Aorta (tissue), 5 donors: ENCODE measurements around the gene HNRNPM. TPM values are rescaled to one million over a fixed set of nuclear protein-coding genes. Genes with fewer than 3 reads are reported as not detected.
A peak's percentile ranks its signal among the peaks of the same experiment; 100 is the strongest.
"Not testable (repeated sequence)": the region's sequence is repeated elsewhere in the genome, so short reads cannot be mapped to it uniquely, and the experiment has no call there.

Experiments
- ATAC-seq: fragments of 200-7000 bp; cut with Tn5 transposase; one replicate; pipeline ENCODE4 v1.9.1; 2022; ENCODE audit warnings: moderate library complexity; ENCODE audit not compliant: low FRiP score
- DNase-seq, 2 donors: peaks; one replicate each; pipeline ENCODE4 v3.0.0-alpha.2; 2020
- H3K27ac ChIP-seq, 2 donors: one replicate each; pipeline ENCODE4 v1.5.1; 2013; ENCODE audit warnings: low read length in 2 of 2, mild to moderate bottlenecking in 2 of 2, moderate library complexity in 2 of 2, control low read depth in 1 of 2, inconsistent platforms in 1 of 2, low read depth in 1 of 2
- H3K27me3 ChIP-seq, 2 donors: one replicate each; pipeline ENCODE4 v1.6.1; 2013; ENCODE audit warnings: control low read depth in 1 of 2, low read length in 1 of 2, mild to moderate bottlenecking in 1 of 2, moderate library complexity in 1 of 2; ENCODE audit not compliant: insufficient read depth in 2 of 2, control insufficient read depth in 1 of 2
- H3K36me3 ChIP-seq, 2 donors: one replicate each; pipeline ENCODE4 v1.6.1; 2013; ENCODE audit warnings: control low read depth in 1 of 2, low read length in 1 of 2, mild to moderate bottlenecking in 1 of 2; ENCODE audit not compliant: insufficient read depth in 2 of 2, control insufficient read depth in 1 of 2
- H3K4me1 ChIP-seq, 2 donors: one replicate each; pipeline ENCODE4 v1.6.1; 2013; ENCODE audit warnings: low read length in 2 of 2, control low read depth in 1 of 2, mild to moderate bottlenecking in 1 of 2, moderate library complexity in 1 of 2; ENCODE audit not compliant: insufficient read depth in 2 of 2, control insufficient read depth in 1 of 2
- H3K4me3 ChIP-seq, 2 donors: one replicate each; pipeline ENCODE4 v1.5.1; 2013; ENCODE audit warnings: low read length in 2 of 2, control low read depth in 1 of 2, mild to moderate bottlenecking in 1 of 2
- H3K9me3 ChIP-seq: one replicate; pipeline ENCODE4 v1.6.1; 2013; ENCODE audit warnings: mild to moderate bottlenecking, low read length; ENCODE audit not compliant: control insufficient read depth
- WGBS, 2 donors: extraction: QIAGEN DNeasy Blood & Tissue Kit; methylation state at CpG; one replicate each; pipeline ENCODE4 v1.1.7; 2013; 5-methylcytosine and 5-hydroxymethylcytosine counted together
- intact Hi-C, 2 donors: fragments of 100-400 bp; cut with DNase I; formaldehyde crosslinking; loops; one replicate each; pipeline versions ENCODE4 v1.14.2 to v1.15.0; 2022
- polyA plus RNA-seq, 2 donors: library from polyadenylated mRNA; stranded (reverse); fragments of 200-250 nt; gene quantifications; one replicate each; pipeline ENCODE4 v1.2.3, GENCODE V29; 2013
- total RNA-seq, 2 donors: library from RNA; stranded (reverse); fragmentation: NEBNext Ultra II Directional; extraction: Animal tissue kit (Norgen Biotek cat#: 25700); gene quantifications; one replicate each; pipeline ENCODE4 v1.2.1, GENCODE V29; 2021
- donor health status: healthy with polysubstance abuse.
- donor health status: Bipolar disorder and iron deficiency.
- donor health status: DM: no; HTN: no; CAD: no.
- donor health status: DM: no; HTN: no; CAD: no.
- donor health status: DM: yes; HTN: yes; CAD: no.

The HNRNPM gene
- total and polyA plus RNA-seq, 4 donors, result 106 to 148 (median 123) TPM

DNA sequence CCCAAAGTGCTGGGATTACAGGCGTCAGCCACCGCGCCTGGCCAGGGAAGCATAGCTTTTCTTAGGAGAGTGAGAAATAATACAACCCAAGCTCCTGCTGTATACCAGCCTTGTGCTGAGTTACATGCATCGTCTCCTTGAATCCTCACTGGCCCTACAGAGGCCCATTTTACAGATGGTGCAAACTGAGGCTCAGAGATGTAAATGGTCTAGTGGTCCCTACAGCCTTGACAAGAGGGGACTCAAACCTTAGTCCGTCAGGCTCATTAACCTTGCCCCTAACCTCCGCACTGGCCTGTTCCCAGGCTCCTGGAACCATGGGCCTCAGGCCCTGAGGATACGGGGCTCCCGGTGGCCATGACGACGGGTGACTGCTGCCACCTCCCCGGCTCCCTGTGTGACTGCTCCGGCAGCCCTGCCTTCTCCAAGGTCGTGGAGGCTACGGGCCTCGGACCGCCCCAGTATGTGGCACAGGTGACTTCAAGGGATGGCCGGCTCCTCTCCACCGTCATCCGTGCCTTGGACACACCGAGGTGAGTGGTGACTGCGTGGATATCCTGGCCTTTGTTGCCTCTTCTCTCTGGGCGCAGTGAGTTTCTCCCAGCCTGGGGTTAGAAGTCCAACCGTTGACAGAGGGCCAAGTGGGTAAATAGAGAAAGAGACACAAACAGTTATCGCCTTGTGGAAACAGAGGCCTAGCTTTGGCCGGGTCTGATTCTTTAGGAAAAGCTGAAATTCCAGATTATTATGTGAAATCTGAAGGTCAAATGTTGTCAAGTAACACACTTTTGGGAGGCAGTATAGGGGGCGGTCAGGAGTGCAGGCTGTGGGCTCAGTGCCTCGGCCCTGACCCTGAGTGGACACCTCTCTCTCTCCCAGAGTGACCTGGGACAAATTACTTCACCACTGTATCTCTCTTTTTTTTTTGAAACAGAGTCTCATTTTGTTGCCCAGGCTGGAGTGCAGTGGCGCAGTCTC lies 23.0 kb upstream of the HNRNPM start:
- 86 to 90% methylated on average over 28 of the region's 28 CpGs for WGBS, 2 donors
- intact Hi-C loops, result no loop called here
- Histone ChIP-seq H3K9me3 (no peaks in the 10 kb centered on the region), H3K4me1 (no peaks in the 10 kb centered on the region), H3K4me3 (no peak overlapping the region), H3K27me3 (no peaks in the 10 kb centered on the region), H3K27ac (no peak overlapping the region), H3K36me3 (no peaks in the 10 kb centered on the region)
- DNase-seq, result no peak
- no peak for ATAC-seq

DNA sequence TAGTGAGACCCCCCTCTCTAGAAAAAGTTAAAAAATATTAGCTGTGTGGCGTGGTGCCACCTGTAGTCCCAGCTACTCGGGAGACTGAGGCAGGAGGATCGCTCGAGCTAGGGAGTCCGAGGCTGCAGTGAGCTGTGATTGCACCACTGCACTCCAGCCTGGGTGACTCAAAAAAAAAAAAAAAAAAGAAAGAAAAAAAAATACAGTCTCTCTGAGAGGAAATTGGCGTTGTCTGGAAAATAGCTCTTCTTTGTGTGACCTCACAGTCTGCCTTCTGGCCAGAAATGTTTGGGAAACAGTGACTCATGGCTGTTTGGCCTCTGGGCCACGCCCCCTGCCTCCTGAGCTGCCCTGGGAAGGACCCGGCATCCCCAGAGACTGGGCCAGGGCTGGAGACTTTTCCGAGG lies 21.0 kb upstream of the HNRNPM start:
- Histone ChIP-seq H3K27ac (peak overlapping the region in 1 of 2 donors; percentile 39), H3K36me3 (no peaks in the 10 kb centered on the region), H3K4me1 (no peaks in the 10 kb centered on the region), H3K4me3 (no peak overlapping the region), H3K9me3 (no peaks in the 10 kb centered on the region), H3K27me3 (no peaks in the 10 kb centered on the region)
- DNase-seq (peak; percentile 97), ATAC-seq (peak; percentile 98)
- intact Hi-C loops, result no loop called here
- 12% methylated on average over 9 of the region's 9 CpGs for whole genome bisulfite sequencing, 2 donors

DNA sequence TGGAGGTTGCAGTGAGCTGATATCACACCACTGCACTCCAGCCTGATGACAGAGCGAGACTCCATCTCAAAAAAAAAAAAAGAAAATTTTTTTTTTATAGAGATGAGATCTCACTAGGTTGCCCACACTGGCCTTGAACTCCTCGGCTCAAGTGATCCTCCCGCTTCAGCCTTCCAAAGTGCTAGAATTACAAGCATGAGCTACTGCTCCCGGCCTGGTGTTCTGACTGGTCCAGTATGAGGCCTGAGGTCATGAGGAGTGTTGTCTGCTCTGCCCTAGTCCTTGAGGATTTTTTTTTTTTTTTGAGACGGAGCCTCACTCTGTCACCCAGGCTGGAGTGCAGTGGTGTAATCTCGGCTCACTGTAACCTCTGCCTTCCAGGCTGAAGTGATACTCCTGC lies 19.4 kb upstream of the HNRNPM start:
- H3K36me3 ChIP-seq, H3K27me3 ChIP-seq, ATAC-seq, H3K27ac ChIP-seq, H3K4me3 ChIP-seq, DNase-seq, intact Hi-C loops, H3K9me3 ChIP-seq, H3K4me1 ChIP-seq: not testable (repeated sequence)
- 95 to 97% methylated on average over 6 of the region's 6 CpGs for WGBS, 2 donors

GRCh38 chr19:8426283-8426682 lies 18.5 kb upstream of the HNRNPM start:
- 94 to 96% methylated on average over 7 of the region's 7 CpGs for WGBS, 2 donors
- Histone ChIP-seq H3K27me3 (no peaks in the 10 kb centered on the region), H3K27ac (no peak overlapping the region), H3K9me3 (no peaks in the 10 kb centered on the region), H3K36me3 (no peaks in the 10 kb centered on the region), H3K4me1 (no peaks in the 10 kb centered on the region), H3K4me3 (no peak overlapping the region)
- DNase-seq (no peak), ATAC-seq (no peak)
- intact Hi-C loops, result no loop called here

DNA sequence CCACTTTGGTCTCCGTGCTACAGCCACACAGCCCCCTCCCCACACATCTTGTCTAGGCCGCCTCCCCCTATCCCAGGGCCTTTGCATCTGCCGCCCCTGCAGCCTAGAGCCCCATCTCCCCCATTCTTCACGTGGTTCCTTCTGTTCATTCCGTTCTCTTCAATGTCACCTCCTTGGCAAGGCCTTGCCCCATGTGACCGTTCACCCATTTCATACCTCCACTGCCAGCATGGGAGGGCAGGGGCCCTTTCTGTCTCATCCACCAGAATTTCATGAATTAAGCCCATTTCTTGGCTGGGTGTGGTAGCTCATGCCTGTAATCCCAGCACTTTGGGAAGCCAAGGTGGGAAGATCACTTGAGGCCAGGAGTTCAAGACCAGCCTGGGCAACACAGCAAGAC lies 15.7 kb upstream of the HNRNPM start:
- no peak for ATAC-seq
- Histone ChIP-seq H3K27ac (no peak overlapping the region), H3K27me3 (no peaks in the 10 kb centered on the region), H3K4me3 (no peak overlapping the region), H3K9me3 (no peaks in the 10 kb centered on the region), H3K36me3 (no peaks in the 10 kb centered on the region), H3K4me1 (no peaks in the 10 kb centered on the region)
- intact Hi-C loops, result no loop called here
- no peak for DNase-seq
- WGBS, 2 donors, result 93 to 95% methylated on average over 6 of the region's 6 CpGs

- intact Hi-C loops, result no loop called here
- DNase-seq (no peak), ATAC-seq (no peak)
- Histone ChIP-seq H3K4me3 (no peak overlapping the region), H3K27me3 (no peaks in the 10 kb centered on the region), H3K36me3 (no peaks in the 10 kb centered on the region), H3K9me3 (no peaks in the 10 kb centered on the region), H3K27ac (no peak overlapping the region), H3K4me1 (no peaks in the 10 kb centered on the region)
- 94 to 96% methylated on average over 6 of the region's 6 CpGs for WGBS, 2 donors
Observed at GRCh38 chr19:8429826-8430225, 14.9 kb upstream of the HNRNPM start.

DNA sequence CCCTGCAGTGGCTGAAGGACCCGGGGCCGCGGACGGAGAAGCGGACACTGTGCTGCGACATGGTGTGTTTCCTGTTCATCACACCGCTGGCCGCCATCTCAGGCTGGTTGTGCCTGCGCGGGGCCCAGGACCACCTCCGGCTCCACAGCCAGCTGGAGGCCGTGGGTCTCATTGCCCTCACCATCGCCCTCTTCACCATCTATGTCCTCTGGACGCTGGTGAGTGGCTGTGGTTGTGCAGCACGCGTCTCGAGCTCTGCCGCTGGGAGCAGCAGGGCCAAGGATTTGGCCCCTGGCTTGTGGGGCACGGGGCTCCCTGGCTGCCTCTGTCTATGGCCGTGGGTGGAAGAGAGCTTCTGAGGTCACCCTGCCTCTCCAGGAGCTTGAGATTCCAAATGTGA lies 14.1 kb upstream of the HNRNPM start:
- WGBS, 2 donors, result 91% methylated on average over 19 to 20 of the region's 20 CpGs
- ATAC-seq, result no peak
- intact Hi-C loops, result no loop called here
- no peak overlapping the region for H3K27ac ChIP-seq
- DNase-seq, result no peak
- no peak overlapping the region for H3K4me3 ChIP-seq
- H3K27me3 ChIP-seq, result no peaks in the 10 kb centered on the region
- no peaks in the 10 kb centered on the region for H3K4me1 ChIP-seq
- H3K9me3 ChIP-seq, result no peaks in the 10 kb centered on the region
- no peaks in the 10 kb centered on the region for H3K36me3 ChIP-seq

DNA sequence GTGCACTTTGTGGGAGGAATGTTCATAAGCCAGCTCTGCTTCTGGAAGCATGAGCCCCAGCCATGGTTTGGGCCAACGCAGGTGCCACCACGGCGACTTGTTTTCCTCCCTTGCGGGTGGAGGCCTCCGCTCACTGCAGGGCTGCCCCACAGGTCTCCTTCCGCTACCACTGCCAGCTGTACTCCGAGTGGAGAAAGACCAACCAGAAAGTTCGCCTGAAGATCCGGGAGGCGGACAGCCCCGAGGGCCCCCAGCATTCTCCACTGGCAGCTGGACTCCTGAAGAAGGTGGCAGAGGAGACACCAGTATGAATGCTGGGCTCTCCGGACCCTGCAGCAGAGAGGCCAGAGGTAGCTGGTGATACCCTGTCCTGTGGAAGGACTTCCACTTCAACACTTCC lies 6.5 kb upstream of the HNRNPM start:
- Histone ChIP-seq H3K9me3 (no peaks in the 10 kb centered on the region), H3K4me1 (no peaks in the 10 kb centered on the region), H3K4me3 (no peak overlapping the region), H3K36me3 (no peaks in the 10 kb centered on the region), H3K27me3 (no peaks in the 10 kb centered on the region), H3K27ac (no peak overlapping the region)
- intact Hi-C loops, result no loop called here
- ATAC-seq (no peak), DNase-seq (peak; percentile 38 to 59)
- 96 to 97% methylated on average over 12 of the region's 12 CpGs for WGBS, 2 donors
